ENCODE data around the gene SNPH.

SNPH gene

DNA sequence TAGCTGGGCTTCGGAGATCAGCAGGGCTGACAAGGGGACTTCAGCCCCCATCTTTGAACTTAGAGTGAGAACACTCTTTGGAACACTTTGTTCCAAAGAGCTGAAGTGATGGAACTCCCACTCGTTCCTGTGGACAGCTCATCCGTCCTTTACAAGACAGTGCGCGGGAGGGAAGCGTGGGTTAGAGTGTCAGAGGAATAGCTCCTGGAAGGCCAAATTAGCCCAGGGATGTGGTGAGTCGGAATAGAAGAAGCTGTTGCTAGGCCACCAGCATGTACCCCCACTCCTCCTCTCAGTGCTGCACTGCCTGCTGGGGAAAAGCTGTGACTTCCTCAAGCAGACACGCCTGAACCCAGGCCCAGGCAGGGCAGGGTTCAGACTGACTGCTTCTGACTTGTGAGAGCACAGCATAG lies 61.2 kb downstream of the SNPH start:
- ChIA-PET CTCF (interaction anchor here (1.1 to 1.3 kb wide), 2 partner anchors 177 to 370 kb away, joined by 3 read pairs; no protein-coding TSS in a partner anchor), POLR2A (interaction anchor here (0.8 to 1.0 kb wide), 2 partner anchors 8 to 65 kb away, joined by 3 to 4 read pairs; no protein-coding TSS in a partner anchor)
- TF ChIP-seq ZNF114 (tag by site-specific recombination; IDR thresholded peaks at IDR 0.05) (no peak), ZNF600 (tag by site-specific recombination; IDR thresholded peaks at IDR 0.05) (peak; percentile 57; the same call in 1 of the 2 replicates), ZFHX2 (tag by site-specific recombination; conservative IDR thresholded peaks at IDR 0.05) (peak; percentile 96), EGR2 (tag by site-specific recombination; IDR thresholded peaks at IDR 0.05; ENCODE audit: low read depth) (peak; percentile 96)
- peaks cover 9 to 40% of the 10 kb centered on the region in 2 experiments; a peak in 2 of 3 replicates for H3K36me3 ChIP-seq (ENCODE audit: control insufficient read depth in 2 of 2, insufficient read depth in 1 of 2, low read length in 2 of 2)
- H3K27ac ChIP-seq (ENCODE audit: extremely low read depth, low read depth, low read length), result no peak overlapping the region
- peaks cover 23% of the 10 kb centered on the region for H3K4me1 ChIP-seq (ENCODE audit: control insufficient read depth, insufficient read depth, low read length)
- H3K9me3 ChIP-seq (ENCODE audit: control insufficient read depth, insufficient read depth, low read depth, low read length), result no peaks in the 10 kb centered on the region
- H3K4me3 ChIP-seq (ENCODE audit: low read depth, low read length), result no peak overlapping the region

DNA sequence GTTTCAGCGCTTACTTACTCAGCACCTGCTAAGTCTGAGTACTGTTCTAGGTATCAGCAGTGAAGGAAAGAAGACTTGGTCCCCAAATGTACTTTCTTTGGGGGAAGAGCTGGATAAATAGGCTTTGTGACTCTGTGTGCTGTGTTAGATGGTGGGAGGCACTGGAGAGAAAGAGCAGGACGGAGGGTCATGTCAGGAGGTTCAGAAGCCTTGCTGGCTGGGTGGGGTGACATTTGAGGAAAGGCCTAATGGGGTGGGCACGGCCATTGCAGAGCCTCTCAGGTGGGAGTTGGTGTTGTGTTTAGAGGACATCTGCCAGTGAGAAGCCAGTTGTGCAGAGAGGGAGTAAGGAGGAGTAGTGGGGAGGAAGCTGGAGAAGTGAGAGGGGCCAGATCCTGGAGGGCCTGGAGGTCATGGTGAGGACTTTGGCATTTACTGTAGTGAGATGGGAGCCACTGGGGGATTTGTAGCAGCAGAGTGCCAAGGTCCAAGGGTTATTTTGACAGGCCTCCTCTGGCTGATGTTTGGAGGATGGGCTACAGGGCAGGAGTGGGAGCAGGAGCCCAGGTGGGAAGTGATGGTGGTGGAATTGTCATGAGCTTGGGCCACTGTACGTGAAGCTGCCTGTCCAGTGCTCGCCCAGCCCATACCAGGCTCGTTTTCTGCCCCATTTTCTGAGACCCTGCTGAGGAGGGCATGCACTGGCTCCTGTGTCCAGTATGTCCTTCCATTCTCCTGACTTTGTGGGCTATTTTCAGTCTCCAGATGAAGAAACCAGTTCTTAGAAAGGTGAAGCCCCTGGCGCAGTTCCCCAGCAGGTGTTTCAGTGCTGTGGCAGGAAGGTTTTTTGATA lies 62.0 kb downstream of the SNPH start:
- Histone ChIP-seq H3K27ac (ENCODE audit: extremely low read depth, low read depth, low read length) (no peak overlapping the region), H3K9me3 (ENCODE audit: control insufficient read depth, insufficient read depth, low read depth, low read length) (no peaks in the 10 kb centered on the region), H3K36me3 (ENCODE audit: control insufficient read depth in 2 of 2, insufficient read depth in 1 of 2, low read length in 2 of 2) (peaks cover 12 to 46% of the 10 kb centered on the region in 2 experiments; a peak in 2 of 3 replicates), H3K4me1 (ENCODE audit: control insufficient read depth, insufficient read depth, low read length) (peaks cover 23% of the 10 kb centered on the region), H3K4me3 (ENCODE audit: low read depth, low read length) (no peak overlapping the region)
- ChIA-PET CTCF (interaction anchor here (0.5 to 1.3 kb wide), 4 partner anchors 83 to 371 kb away, joined by 3 to 6 read pairs (median 3); no protein-coding TSS in a partner anchor), POLR2A (interaction anchor here (1.0 kb wide), 2 partner anchors 34 to 64 kb away, joined by 3 to 4 read pairs; no protein-coding TSS in a partner anchor)
- TF ChIP-seq ZNF223 (tag by site-specific recombination; IDR thresholded peaks at IDR 0.05), result no peak
- TF ChIP-seq, protein P1, sequence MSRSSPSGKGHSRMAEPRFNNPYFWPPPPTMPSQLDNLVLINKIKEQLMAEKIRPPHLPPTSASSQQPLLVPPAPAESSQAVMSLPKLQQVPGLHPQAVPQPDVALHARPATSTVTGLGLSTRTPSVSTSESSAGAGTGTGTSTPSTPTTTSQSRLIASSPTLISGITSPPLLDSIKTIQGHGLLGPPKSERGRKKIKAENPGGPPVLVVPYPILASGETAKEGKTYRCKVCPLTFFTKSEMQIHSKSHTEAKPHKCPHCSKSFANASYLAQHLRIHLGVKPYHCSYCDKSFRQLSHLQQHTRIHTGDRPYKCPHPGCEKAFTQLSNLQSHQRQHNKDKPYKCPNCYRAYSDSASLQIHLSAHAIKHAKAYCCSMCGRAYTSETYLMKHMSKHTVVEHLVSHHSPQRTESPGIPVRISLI (tag by site-specific recombination; IDR thresholded peaks at IDR 0.05), result no peak
- TF ChIP-seq ZNF785 (tag by site-specific recombination; IDR thresholded peaks at IDR 0.05), result no peak
- no peak for TF ChIP-seq ZNF112 (tag by site-specific recombination; IDR thresholded peaks at IDR 0.05)
- TF ChIP-seq ZNF660 (tag by site-specific recombination; IDR thresholded peaks at IDR 0.05), result no peak
- no peak for TF ChIP-seq ZNF530 (tag by site-specific recombination; IDR thresholded peaks at IDR 0.05; ENCODE audit: low read depth)
- no peak for TF ChIP-seq KLF10 (tag by site-specific recombination; IDR thresholded peaks at IDR 0.05)
- TF ChIP-seq ZNF747 (tag by site-specific recombination; IDR thresholded peaks at IDR 0.05), result no peak
- TF ChIP-seq ZNF707 (tag by site-specific recombination; IDR thresholded peaks at IDR 0.05), result no peak
- TF ChIP-seq, protein P2, sequence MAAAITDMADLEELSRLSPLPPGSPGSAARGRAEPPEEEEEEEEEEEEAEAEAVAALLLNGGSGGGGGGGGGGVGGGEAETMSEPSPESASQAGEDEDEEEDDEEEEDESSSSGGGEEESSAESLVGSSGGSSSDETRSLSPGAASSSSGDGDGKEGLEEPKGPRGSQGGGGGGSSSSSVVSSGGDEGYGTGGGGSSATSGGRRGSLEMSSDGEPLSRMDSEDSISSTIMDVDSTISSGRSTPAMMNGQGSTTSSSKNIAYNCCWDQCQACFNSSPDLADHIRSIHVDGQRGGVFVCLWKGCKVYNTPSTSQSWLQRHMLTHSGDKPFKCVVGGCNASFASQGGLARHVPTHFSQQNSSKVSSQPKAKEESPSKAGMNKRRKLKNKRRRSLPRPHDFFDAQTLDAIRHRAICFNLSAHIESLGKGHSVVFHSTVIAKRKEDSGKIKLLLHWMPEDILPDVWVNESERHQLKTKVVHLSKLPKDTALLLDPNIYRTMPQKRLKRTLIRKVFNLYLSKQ (tag by site-specific recombination; IDR thresholded peaks at IDR 0.05; ENCODE audit: borderline replicate concordance), result no peak
- TF ChIP-seq ZNF677 (tag by site-specific recombination; IDR thresholded peaks at IDR 0.05), result no peak
- TF ChIP-seq WT1 (tag by site-specific recombination; IDR thresholded peaks at IDR 0.05), result no peak
- TF ChIP-seq, protein P3, sequence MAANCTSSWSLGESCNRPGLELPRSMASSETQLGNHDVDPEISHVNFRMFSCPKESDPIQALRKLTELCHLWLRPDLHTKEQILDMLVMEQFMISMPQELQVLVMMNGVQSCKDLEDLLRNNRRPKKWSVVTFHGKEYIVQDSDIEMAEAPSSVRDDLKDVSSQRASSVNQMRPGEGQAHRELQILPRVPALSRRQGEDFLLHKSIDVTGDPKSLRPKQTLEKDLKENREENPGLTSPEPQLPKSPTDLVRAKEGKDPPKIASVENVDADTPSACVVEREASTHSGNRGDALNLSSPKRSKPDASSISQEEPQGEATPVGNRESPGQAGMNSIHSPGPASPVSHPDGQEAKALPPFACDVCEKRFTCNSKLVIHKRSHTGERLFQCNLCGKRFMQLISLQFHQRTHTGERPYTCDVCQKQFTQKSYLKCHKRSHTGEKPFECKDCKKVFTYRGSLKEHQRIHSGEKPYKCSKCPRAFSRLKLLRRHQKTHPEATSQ (tag by site-specific recombination; IDR thresholded peaks at IDR 0.05), result no peak
- TF ChIP-seq ZNF544 (tag by site-specific recombination; IDR thresholded peaks at IDR 0.05), result no peak
- no peak for TF ChIP-seq ZXDB (tag by site-specific recombination; IDR thresholded peaks at IDR 0.05)
